NK-92 treated with Interleukin-12 subunit alpha and Interleukin-12 subunit beta, amount 100 ng/mL, for 24 hours (cell line): ENCODE results near the gene CERS2.

ENCODE experiments used
- DNase-seq: peaks from one replicate; lab custom pipeline; 2025; lab: John Stamatoyannopoulos, UW

The CERS2 gene, protein sequence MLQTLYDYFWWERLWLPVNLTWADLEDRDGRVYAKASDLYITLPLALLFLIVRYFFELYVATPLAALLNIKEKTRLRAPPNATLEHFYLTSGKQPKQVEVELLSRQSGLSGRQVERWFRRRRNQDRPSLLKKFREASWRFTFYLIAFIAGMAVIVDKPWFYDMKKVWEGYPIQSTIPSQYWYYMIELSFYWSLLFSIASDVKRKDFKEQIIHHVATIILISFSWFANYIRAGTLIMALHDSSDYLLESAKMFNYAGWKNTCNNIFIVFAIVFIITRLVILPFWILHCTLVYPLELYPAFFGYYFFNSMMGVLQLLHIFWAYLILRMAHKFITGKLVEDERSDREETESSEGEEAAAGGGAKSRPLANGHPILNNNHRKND

DNA sequence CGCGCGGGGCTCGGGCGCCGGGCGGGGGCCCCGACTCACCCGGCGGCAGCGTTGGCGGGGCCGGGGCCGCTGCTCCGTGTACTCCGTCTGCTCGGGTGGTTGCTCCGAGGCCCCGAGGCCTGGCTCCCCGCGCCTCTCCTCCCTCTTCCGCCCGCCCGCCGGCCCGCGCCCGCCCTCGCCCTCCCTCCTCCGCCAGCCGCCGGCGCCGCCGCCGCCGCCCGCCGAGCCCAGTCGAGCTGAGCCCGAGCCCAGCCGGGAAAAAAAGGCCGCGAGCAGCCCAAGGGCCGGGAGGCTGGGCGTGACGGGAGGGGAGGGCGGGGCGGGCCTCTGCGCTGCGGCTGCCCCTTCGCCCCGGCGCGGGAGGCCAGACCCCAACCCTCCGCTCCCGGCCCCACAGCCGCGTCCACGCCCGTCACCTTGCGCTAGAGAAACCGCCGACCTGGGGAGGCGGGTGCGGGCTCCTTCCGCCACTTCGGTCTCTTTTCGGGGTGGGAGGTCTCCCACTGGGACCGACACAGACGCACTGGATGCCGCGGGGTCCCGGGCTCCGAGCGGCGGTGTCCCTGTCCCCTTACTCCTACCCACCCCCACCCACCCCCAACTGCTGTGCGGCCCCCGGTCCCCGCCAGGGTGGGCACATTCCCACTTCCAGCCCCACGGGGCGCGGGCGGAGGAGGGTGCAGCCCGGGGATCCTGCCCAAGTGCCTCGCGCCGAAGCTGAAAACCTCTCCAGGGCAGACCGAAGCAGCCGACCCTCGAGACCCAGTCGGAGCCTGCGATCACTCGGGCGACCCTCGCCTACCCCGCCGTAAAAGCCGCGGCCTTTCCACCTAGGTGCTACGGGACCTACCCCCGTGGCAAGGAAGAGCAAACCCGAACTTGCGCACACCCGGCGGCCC lies at the start of gene CERS2:
Gene CERS2 (minus strand): TSS at position 256 of the 899 bp plus-strand sequence. CDS start 5,745 bp downstream, outside the sequence.
- DNase-seq = peak; percentile 64

DNA sequence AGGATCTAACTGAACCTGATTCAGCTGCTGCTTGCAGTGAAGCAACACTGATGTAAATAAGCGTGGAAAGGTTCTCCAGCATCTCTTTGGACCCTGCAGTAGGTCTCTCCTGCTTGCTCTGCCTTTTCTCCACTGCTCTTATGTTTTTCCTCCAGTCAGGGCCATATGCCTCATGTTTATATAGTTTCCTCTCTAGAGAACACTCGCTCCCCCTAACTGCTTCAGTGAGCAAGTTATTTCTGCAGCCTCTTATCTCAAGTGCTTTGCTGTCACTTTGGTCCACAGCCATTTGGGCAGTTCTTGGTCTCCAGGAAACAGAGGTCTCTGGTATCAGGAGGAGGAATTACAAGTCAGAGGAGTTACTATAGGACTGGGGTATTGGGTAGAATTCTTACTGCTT lies 38.9 kb upstream of the CERS2 start:
- no peak for DNase-seq

DNA sequence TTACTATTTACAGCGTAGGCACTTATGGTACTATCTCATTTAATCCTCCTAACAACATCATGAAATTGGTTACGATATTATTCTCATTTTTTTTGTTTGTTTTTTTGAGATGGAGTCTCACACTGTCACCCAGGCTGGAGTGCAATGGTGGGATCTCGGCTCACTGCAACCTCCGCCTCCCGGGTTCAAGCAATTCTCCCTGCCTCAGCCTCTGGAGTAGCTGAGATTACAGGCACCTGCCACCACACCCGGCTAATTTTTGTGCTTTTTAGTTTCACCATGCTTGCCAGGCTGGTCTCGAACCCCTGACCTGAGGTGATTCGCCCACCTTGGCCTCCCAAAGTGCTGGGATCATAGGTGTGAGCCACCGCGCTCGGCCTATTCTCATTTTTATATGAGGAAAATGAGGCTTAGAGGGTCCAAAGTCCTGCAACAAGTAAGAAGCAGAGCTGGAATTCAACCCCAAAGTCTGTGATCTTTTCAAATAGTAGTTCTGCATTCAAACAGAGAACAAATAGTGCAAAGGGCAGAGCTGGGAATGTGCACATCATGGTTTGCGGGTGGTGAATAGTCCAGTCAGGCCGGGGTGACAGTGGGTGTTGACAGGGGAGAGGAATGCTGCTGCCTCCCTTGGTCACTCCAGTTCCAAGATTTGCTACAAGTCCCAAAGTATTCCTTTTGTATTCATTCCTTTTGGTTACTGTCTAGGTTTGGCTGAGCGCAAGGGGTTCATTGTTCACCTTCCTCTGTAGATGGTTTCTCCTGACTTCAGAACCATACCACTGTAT lies 38.2 kb upstream of the CERS2 start:
- DNase-seq = no peak

DNA sequence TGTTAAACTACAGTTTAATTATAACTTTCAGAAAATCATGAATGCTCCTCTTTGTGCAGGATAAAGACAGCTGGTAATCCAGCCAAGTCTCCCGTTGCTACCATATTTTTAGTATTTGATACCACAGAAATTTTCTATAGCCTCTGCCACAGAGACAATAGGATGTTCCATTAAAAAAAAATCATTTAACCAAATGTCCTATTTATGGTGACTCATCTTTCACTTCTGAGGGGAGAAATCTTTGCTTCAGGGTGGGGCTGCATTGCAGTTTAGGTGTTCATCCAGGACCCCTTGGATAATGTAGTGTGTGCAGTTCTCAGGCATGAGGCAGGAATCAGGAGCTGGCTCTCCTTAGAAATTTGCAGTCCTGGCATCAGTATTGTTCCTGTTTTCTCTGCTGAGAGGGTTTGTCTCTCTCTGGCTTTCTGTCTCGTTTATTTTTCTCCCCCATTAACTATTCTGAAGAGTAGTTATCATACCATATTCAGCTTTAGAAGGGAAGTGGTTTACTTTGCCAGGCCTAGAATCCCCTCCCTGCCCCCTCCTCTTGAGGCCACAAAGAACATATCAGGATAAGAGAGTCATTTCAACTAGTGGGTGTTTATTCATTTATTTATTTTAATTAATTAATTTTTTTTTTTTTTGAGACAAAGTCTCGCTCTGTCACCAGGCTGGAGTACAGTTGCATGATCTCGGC lies 36.7 kb upstream of the CERS2 start:
- no peak for DNase-seq

DNA sequence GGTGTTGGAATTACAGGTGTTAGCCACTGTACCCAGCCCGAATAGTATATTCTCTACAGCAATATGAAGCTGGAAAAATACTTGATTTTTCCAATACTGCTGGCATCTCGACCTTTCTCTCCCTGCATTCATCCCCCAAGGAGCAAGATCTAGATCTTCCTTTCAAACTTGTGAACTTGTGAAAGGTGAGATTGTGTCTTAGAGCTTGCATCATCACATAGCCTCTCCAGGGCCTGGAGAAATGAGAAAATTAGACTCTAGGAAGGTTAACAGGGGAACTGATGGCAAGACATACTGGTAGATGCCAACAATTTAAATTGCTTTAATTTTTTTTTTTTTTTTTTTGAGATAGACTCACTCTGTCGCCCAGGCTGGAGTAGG lies 35.7 kb upstream of the CERS2 start:
- no peak for DNase-seq

DNA sequence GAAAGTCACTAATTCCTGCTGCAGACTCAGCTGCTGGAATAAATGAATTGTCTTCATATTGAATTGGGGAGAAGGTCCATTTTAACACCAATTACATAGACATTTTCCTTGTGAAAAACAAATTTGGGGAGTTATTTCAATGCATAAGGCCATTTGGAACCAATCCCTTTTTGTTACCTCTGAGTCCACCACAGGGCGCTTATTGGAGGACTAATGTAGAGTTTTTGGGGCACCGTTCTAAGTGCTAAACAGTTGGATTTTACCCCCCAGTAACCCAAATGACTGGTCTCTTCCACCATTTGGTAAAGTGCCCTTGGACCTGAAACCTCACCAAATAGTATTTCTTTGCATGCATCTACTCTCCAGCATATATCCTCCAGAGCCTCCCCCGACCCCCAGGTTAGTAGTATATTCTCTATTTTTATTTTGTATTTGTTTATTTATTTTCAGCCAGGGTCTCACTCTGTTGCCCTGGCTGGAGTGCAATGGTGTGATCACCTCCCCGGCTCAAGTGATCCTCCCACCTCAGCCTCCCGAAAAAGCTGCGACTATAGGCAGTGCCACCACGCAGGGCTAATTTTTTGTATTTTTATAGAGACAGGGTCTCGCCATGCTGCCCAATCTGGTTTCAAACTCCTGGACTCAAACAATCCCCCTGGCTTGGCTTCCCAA lies 35.2 kb upstream of the CERS2 start:
- DNase-seq = no peak

DNA sequence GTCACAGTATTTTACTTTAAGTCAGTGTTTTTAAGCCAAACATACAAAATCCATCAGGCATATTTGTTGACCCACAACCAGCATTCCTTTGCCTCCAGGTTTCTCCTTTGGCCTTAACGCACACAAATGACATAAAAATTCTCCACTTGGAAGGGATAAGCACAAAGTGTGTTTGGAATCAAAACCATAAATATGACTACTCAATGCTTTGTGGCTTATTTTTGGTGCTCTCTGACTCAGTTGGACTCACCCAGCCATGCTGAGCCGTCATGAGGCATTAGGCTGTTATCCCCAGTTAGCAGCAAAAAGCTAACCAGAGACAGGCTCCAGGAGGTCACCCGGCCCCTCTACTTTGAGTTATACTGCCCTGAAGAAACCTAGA lies 34.6 kb upstream of the CERS2 start:
- no peak for DNase-seq

DNA sequence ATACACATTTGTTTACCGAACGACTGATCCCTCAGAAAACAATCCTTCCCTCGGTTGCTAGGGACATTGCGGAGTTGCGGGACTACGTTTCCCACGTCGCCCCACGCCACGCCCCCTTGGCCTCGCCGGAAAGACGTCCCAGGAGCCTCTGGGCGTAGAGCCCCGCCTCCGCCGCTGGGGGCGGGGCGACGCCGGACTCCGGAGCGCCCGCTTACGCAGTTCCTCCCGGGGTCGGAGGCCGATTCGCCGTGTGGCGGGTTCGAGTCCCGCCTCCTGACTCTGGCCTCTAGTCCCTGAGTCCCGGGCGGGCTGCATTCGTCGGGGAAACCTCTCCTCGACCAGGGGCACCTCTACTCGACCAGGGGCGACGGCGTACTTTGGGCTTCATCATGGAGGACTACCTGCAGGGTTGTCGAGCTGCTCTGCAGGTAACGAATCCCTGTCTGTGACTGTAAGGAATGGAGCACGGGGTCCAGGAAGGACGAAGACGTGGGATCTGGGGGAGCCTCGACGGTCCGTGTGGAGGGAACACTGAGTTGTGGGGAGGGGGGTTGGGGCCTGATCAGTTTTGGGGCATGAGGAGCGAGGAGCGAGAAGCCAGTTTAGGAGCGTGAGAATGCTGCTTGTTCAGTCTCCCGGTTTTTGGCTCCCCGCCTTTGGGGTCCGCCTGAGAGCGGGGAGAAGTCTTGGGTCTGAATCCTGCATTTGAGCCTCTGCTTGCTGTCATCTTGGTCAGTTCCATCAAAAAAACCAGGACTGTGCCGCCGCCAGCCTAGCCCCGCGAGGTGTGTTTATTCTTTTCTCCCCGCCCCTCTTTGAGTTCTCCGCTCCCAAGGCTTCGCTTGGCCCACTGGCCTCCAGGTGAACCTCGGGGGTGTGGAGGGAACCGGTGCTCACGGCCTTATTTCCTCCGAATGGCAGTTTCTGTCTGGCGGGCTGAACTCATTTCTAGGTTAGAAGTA lies 33.9 kb upstream of the CERS2 start, which contains the start of gene PRUNE1:
Gene PRUNE1 (plus strand): TSS at position 206 of the 962 bp plus-strand sequence. CDS start 184 bp downstream, at position 390.
- DNase-seq = peak; percentile 93

DNA sequence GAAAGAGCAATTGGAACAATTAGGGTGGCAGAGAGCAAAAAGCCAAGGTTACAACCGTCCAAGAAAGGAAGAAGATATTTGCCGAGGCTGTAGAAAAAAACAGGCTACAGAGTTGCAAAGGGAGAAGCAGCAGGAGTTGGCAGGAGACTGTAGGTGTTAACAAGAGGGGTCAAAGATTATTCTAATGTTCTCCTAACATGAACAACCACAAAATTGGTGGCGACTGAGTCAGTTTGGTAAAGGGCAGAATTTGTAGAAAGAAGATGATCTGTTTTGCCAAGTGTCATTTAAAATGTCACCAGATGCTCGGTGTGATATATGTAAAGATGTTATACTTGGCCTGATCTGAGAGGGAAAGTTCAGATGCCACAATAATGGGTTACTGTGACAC lies 33.2 kb upstream of the CERS2 start:
- DNase-seq = no peak

DNA sequence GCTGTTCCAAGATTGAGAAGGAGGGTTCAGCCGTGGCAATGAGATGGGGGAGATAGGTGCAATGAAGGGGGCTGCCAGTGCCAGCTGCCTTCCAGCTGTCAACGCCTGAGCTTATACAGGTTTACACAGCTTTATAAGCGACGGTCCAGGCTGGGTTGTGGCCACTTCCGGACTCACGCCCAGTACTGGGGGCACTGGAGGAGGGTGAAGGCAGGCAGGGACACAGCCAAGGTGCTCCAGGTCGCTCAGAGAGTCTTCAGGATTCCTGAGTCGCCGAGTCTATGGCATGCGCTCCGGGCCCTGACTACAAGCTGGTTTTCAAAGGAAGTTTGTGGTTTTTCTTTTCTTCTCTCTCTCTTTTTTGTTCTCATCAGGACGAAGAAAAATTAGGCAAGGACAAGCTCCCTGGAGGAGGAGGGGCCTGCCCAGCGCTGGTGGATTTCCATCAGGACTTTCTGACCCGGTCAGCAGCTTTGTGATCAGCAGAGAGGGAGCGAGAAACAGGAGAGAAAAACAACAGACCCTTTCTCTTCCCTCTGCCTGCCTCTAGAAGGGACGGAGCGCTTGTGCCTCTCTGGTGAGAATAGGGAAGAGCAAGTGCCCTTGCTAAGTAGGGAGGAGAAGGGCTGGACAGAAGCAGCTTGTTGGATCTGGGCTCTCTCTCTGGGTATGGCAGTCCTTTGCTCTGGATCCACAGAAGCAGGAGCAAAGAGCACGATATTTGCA lies 31.9 kb upstream of the CERS2 start, which contains the start of gene MINDY1:
Gene MINDY1 (minus strand): TSS at position 576 of the 726 bp plus-strand sequence. CDS start 4,285 bp downstream, outside the sequence.
- DNase-seq = no peak

DNA sequence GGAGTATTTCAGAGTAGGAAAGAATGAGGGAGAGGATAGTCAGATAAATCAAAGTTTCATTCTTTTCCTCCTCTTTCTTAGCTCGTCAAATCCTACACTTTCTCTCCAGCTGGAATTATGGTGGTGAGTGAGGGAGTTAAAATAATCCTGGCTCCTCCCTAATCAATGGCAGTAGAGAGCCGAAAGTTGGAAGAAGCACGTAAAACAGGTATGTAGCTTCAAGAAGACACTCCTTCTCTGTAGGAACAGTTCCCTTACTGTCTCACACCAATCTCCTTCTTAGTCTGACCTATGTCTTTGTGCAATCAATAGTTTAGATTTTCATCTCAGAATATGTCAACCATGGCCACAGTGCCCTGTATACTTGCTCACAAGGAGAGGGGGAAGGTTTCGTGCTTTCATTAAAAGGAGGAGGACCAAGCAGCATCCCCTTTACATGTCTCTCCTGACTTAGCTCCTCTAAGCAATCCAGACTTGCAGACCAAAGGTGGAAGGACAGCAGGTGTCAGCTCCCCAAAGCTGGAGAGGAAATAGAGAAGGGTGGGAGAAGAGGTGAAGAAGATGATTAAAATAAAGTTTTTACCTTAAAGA lies 31.2 kb upstream of the CERS2 start:
- no peak for DNase-seq

DNA sequence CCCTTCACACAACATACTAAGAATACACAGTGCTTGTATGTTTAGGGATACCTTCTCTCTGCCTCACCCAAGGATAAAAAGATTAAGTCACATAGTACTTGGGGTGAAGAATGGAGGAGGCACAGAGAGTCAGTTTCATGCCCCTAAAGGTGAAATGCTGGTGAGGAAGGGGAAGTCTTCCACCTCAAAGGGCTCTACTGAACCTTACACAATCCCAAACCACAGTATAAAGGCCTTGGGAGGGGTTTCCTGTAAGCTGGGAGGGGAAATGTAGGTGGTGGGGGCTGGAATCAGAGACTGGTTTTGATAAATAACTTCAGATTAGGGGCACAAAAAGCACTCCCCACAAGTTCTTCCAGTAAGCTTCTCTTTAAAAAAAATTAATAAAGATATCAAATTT lies 28.5 kb upstream of the CERS2 start:
- DNase-seq = peak; percentile 20

DNA sequence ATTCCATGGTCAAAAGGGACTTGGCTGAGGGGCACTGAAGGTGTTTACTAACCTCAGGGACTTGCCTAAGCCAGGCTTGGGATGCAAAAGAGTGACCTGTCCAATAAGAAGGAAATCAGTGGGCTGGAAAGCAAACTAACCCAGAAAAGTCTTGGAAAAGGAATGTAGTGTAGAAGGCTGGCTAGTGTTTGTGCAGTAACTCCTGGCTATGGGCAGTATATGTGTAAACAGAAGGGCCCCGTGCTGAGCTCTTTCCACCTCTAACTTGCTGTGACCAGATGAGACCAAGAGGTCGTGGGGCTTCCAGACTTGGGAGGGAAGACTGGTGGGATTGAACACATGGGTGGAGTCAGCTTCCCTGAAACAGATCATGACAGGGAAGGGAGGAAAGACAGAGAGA lies 28.0 kb upstream of the CERS2 start:
- DNase-seq = no peak

DNA sequence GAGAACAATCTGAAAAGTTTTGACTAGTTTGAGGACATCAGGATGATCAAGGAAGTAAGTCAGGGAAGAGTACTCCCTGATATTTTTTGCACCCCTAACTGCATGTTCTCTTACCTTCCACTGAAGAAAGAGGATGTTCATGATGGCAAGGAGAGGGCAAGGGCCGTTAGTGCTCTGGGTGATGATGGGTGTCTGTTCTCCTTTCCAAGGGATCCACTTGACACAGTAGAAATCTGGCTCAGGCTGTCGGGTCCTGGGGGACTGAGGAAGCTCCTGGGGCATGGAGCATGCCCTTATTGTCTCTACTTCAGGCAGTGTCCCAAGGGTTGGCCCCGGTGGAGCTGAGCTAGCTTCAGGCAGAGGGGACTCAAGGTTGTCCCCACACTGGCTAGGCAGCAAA lies 27.4 kb upstream of the CERS2 start:
- DNase-seq = no peak

DNA sequence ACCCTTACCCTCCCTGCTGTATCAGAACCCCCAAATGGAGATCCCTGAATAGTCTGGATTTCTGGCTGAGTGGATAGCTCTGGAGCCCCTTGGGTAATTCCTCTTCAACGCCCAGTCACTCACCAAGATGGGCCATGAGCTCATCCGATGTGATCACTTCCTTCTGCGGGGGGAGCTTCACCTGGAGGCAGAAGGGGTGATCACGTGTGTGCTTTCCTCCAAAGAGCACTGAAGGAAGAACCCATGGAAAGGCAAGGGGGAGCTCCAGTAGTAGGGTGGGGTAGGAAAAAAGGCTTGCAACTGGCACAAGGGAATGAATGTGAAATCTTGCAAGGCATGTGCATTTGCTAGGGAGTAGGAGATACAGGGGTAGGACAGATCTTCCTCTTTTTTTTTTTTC lies 27.0 kb upstream of the CERS2 start:
- DNase-seq = no peak

DNA sequence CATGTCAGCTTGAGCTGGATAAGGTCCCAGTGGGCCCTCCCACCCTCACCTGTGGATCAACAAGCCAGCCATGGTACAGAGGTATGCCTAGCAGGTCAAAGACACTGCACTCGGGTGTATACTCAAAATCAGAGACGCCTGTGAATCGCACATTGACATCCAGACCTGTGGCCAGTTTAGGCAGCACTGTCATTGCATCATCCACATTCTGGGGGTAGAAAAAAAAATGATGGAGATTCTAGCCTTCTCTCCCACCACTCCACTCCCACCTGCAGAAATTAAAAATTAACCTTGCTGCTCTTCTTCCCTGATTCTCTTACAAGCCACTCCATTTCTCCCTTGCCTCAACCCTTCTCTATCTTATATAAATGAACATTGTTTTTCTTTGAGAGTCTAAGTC lies 25.8 kb upstream of the CERS2 start:
- DNase-seq = no peak

DNA sequence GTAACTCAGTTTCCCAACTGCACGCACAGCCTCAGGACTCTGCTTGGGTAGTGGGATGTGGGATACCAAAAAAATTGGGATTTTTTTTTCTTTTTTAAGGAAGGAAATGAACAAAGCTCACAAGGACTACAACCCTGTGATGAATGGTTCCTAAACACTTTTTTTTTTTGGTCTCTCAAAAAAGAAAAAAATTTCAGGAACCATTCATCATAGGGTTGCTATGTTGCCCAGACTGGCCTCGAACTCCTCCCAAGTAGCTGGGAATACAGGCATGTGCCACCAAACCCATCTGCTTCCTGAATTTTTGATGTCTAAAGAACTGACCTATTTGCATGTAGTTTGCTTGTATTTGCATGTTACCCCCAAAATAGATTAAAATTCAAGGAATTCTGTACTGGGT lies 25.3 kb upstream of the CERS2 start:
- no peak for DNase-seq

DNA sequence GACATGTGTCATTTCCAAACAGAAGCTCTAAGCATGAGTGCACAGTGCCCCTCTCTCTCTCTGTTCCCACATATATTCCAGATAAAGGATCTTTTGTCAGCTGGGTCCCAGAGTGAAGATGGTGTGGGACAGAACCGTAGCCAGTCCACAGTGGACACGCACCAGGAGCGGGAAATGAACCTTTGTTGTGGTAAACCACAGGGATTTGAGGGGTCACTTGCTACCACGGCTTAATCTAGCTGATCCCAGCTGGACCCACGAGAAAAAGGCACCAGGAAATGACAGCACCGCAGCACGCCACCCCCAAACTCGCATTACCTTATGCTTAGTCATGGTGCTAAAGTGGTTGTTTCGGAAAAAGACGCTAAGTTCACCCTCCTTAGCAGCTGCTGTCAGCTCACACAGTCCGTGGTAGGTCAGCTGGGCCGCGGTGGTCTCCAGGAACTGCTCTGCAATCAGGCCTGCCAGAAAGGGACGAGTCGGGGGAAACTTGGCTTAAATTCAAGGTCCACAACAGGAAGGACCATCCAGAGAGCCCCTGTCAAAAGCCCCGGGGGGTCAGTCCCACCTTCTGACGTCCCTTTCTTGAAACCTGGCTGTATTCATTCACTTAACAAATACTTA lies 24.5 kb upstream of the CERS2 start:
- no peak for DNase-seq
